Right hindlimb (tissue), 1 donor: ENCODE measurements around the gene ZNF664.
A peak's percentile ranks its signal among the peaks of the same experiment; 100 is the strongest.

Source experiments
- DNase-seq: peaks from one replicate; pipeline ENCODE4 v3.0.0-alpha.2; 2018

The ZNF664 gene

GRCh38 chr12:124036657-124037109 is 63.7 kb downstream of the ZNF664 start:
- DNase-seq: no peak

DNA sequence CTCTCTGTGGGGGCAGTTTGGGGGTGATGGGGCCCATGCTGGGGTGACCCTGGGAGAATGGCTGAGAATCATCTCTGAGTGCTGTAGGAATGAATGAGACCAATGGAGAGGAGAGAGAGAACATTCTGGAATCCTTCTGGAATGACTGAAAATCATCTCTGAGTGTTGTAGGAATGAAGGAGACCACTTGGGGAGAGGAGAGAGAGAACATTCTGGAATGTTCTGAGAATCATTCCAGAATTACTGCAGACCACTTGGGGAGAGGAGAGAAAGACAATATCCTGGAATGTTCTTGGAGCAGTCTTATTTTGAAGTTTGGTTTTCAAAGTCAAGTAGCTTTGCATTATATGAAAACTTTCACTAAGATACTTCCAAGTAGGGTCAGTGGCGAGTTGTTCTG is 64.3 kb downstream of the ZNF664 start:
- no peak for DNase-seq

GRCh38 chr12:124039276-124039675 is 66.3 kb downstream of the ZNF664 start:
- peak; percentile 61 for DNase-seq

GRCh38 chr12:124040291-124040690 is 67.3 kb downstream of the ZNF664 start:
- no peak for DNase-seq

DNA sequence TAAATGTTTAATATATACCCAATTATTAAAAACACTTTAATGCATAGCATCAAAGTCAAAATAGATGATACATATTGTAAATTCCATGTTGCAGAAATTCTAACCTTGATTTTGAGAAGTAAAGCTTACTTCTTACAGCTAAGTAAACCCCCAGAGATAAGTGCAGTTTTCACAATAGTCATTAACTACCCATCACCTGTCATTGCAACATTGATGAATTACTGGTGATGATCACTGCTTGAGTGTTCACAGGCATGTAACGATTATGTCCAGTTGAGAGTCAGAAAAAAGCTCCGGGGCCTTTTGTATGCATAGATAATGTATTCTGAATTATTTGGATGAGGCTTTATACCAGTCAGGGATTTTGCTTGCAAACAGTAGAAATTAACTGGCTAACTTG is 67.7 kb downstream of the ZNF664 start:
- no peak for DNase-seq

GRCh38 chr12:124041907-124042306 is 68.9 kb downstream of the ZNF664 start:
- DNase-seq: no peak

DNA sequence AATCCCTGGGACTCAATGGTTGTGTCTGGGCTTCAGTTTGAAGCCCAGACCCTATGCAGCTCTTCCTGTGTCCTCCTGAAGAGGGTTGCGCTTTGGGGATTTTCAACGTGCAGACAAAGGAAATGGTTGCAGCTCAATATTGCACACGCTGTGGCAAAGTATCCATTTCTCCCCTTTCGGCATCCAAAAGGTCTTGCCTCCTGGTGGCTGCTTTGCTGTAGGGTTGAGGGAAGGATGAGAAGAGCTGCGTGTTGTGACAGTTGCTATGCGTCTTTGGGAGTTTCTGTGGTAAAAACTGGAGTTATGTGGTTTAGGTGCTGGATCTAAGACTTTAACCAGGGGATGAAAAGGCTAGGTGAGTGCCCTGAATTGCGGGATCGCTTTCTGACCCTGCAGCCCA is 71.0 kb downstream of the ZNF664 start:
- no peak for DNase-seq

DNA sequence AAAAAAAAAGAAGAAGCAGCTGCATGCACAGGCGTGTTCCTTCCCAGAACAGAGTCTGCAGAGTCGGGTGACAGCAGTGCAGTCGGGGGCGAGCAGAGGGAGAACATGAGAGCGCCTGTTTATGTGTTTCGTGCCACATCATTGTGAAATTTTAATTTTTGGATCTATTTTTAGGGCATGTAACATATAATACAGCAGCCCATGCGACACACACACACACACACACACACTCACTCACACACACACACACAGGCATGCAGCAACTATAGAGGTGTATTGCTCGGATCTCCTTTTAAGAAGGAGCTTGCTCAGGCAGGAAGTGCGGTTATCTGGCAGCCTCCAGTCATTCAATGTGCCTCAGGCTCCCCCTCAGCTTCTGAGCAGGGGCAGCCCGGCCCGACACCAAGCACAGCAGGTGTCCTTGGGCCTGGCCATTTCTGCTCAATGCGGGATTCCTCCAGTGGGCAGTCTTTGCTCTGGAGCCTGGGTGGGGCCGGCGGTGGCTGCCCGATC is 71.8 kb downstream of the ZNF664 start:
- peak; percentile 46 for DNase-seq

GRCh38 chr12:124045671-124046455 is 72.8 kb downstream of the ZNF664 start:
- no peak for DNase-seq

GRCh38 chr12:124046456-124046740 is 73.4 kb downstream of the ZNF664 start:
- no peak for DNase-seq

- DNase-seq: no peak
Measured at GRCh38 chr12:124047045-124047566, 74.1 kb downstream of the ZNF664 start.

GRCh38 chr12:124049451-124050094 is 76.6 kb downstream of the ZNF664 start:
- DNase-seq: no peak

- peak; percentile 87 for DNase-seq
Measured at GRCh38 chr12:124053851-124054250, 80.8 kb downstream of the ZNF664 start.

DNA sequence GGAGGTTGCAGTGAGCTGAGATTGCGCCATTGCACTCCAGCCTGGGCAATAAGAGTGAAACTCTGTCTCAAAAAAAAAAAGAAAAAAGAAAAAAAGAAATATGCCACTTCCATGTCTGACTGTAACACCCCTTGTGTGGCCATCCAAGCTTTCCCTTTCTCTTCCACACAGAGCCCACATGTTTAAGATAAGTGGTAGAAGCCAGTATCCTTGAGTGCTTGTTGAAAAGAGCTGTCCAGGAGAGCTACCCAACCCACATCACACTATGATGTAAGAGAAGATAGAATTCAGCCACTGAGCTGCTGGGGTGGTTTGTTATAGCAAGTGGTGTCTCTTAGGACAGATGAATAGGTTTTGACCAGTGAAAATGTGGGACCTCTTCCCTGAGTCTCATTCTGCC is 82.1 kb downstream of the ZNF664 start:
- DNase-seq: no peak

- DNase-seq: peak; percentile 48
Measured at GRCh38 chr12:124057691-124058090, 84.7 kb downstream of the ZNF664 start.

DNA sequence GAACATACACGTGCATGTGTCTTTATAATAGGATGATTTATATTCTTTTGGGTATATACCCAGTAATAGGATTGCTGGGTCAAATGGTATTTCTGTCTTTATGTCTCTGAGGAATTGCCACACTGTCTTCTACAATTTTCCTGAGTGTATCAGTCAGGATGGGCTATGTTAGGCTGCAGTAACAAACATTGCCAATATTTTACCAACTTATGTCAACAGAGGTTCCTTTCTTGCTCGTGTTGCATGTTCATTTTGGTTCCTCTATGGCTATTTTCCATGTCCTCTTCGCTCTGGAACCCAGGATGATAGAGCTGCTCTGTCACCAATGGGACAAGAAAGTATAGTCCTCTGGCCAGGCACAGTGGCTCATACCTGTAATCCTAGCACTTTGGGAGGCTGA is 86.7 kb downstream of the ZNF664 start:
- no peak for DNase-seq
